ENCODE measurements around the gene LCAT. TPM values are rescaled to one million over a fixed set of nuclear protein-coding genes. Genes with fewer than 3 reads are reported as not detected.
"Not testable (repeated sequence)": the region's sequence is repeated elsewhere in the genome, so short reads cannot be mapped to it uniquely, and the experiment has no call there.

The LCAT gene
- total and polyA plus RNA-seq, 7 experiments from 2014 or later = 0.33 to 23.6 (median 11.9) TPM

GRCh38 chr16:67977469-67978227 lies 33.7 kb upstream of the LCAT start:
- ATAC-seq = no peak
- peaks cover 0 to 10% (median 0%) of the 10 kb centered on the region in 5 donors for H3K27me3 Mint-ChIP-seq
- intact Hi-C loops (cut with micrococcal nuclease) = no loop called here
- no peak overlapping the region for H3K27ac Mint-ChIP-seq
- ChIA-PET POLR2A (interaction anchor here (0.8 to 1.1 kb wide), 2 partner anchors 11 to 49 kb away, joined by 3 read pairs; no protein-coding TSS in a partner anchor), CTCF (no interaction called here)
- H3K4me1 Mint-ChIP-seq = peaks cover 0 to 8% (median 2%) of the 10 kb centered on the region in 7 donors
- no peaks in the 10 kb centered on the region for H3K36me3 Mint-ChIP-seq
- no peaks in the 10 kb centered on the region for H3K9me3 ChIP-seq (ENCODE audit: control insufficient read depth in 2 of 3, low read length in 3 of 3)
- H3K4me3 ChIP-seq (ENCODE audit: low read length) = no peak overlapping the region
- DNase-seq = no peak
- H3K9me3 Mint-ChIP-seq = no peaks in the 10 kb centered on the region
- H3K27me3 ChIP-seq (ENCODE audit: control insufficient read depth in 2 of 2, insufficient read depth in 2 of 2, low read length in 2 of 2) = no peaks in the 10 kb centered on the region
- H3K4me3 Mint-ChIP-seq = no peak overlapping the region
- no peak overlapping the region for H3K27ac ChIP-seq (ENCODE audit: low read depth, low read length)
- H3K36me3 ChIP-seq (ENCODE audit: control insufficient read depth in 2 of 3, insufficient read depth in 3 of 3, low read length in 3 of 3) = no peaks in the 10 kb centered on the region
- no peaks in the 10 kb centered on the region for H3K4me1 ChIP-seq (ENCODE audit: control insufficient read depth in 2 of 2, insufficient read depth in 2 of 2, low read length in 2 of 2)

DNA sequence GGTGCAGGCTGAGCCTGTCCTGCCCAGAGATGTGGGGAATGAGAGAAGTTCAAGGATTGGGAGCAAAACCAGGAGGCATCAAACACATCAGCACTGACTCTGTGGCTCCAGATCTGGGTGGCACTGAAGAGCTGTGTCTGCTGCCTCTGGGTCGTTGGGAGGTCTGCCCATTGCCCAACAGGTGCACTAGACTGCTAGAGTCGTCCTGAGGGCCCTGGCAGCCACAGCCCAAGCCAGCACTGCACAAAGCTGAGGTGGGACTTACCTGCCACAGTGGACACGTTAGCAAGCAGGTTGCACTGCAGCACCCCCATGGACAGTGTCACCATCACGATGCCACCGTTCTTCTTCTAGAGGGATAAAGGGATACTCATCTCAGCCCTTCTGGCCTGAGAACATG lies 33.1 kb upstream of the LCAT start:
- no peaks in the 10 kb centered on the region for H3K9me3 ChIP-seq (ENCODE audit: control insufficient read depth in 2 of 3, low read length in 3 of 3)
- H3K27me3 Mint-ChIP-seq = peaks cover 0 to 10% (median 0%) of the 10 kb centered on the region in 5 donors
- H3K4me1 ChIP-seq (ENCODE audit: control insufficient read depth in 2 of 2, insufficient read depth in 2 of 2, low read length in 2 of 2) = no peaks in the 10 kb centered on the region
- no peak overlapping the region for H3K4me3 ChIP-seq (ENCODE audit: low read length)
- POLR2A ChIA-PET = interaction anchor here (0.8 to 1.1 kb wide), 2 partner anchors 12 to 50 kb away, joined by 3 read pairs; no protein-coding TSS in a partner anchor
- DNase-seq (no peak), ATAC-seq (no peak)
- H3K9me3 Mint-ChIP-seq = no peaks in the 10 kb centered on the region
- no peak overlapping the region for H3K27ac ChIP-seq (ENCODE audit: low read depth, low read length)
- H3K36me3 ChIP-seq (ENCODE audit: control insufficient read depth in 2 of 3, insufficient read depth in 3 of 3, low read length in 3 of 3) = no peaks in the 10 kb centered on the region
- peaks cover 0 to 5% (median 0%) of the 10 kb centered on the region in 7 donors for H3K4me1 Mint-ChIP-seq
- CTCF ChIA-PET = no interaction called here
- intact Hi-C loops (cut with micrococcal nuclease) = no loop called here
- no peak overlapping the region for H3K4me3 Mint-ChIP-seq
- no peaks in the 10 kb centered on the region for H3K36me3 Mint-ChIP-seq
- H3K27me3 ChIP-seq (ENCODE audit: control insufficient read depth in 2 of 2, insufficient read depth in 2 of 2, low read length in 2 of 2) = no peaks in the 10 kb centered on the region
- no peak overlapping the region for H3K27ac Mint-ChIP-seq

- no peaks in the 10 kb centered on the region for H3K36me3 Mint-ChIP-seq
- no peaks in the 10 kb centered on the region for H3K9me3 ChIP-seq (ENCODE audit: control insufficient read depth in 2 of 3, low read length in 3 of 3)
- intact Hi-C loops (cut with micrococcal nuclease) = no loop called here
- CTCF ChIA-PET = interaction anchor here (0.6 kb wide), 1 partner anchor 23 kb away, joined by 3 read pairs; the partner anchor contains the start of gene DPEP2
- no peaks in the 10 kb centered on the region for H3K36me3 ChIP-seq (ENCODE audit: control insufficient read depth in 2 of 3, insufficient read depth in 3 of 3, low read length in 3 of 3)
- H3K4me3 ChIP-seq (ENCODE audit: low read length) = no peak overlapping the region
- DNase-seq (no peak), ATAC-seq (no peak)
- H3K4me1 ChIP-seq (ENCODE audit: control insufficient read depth in 2 of 2, insufficient read depth in 2 of 2, low read length in 2 of 2) = no peaks in the 10 kb centered on the region
- no peaks in the 10 kb centered on the region for H3K9me3 Mint-ChIP-seq
- no peaks in the 10 kb centered on the region for H3K27me3 ChIP-seq (ENCODE audit: control insufficient read depth in 2 of 2, insufficient read depth in 2 of 2, low read length in 2 of 2)
- H3K4me1 Mint-ChIP-seq = peaks cover 0 to 5% (median 0%) of the 10 kb centered on the region in 7 donors
- H3K27ac Mint-ChIP-seq = peak overlapping the region in 2 of 9 donors; percentile 40 to 71
- no peak overlapping the region for H3K4me3 Mint-ChIP-seq
- H3K27me3 Mint-ChIP-seq = peaks cover 0 to 10% (median 0%) of the 10 kb centered on the region in 5 donors
- POLR2A ChIA-PET = no interaction called here
- no peak overlapping the region for H3K27ac ChIP-seq (ENCODE audit: low read depth, low read length)
Measured at GRCh38 chr16:67976205-67976604, 32.3 kb upstream of the LCAT start.

- Histone ChIP-seq H3K9me3 (ENCODE audit: control insufficient read depth in 2 of 3, low read length in 3 of 3) (no peaks in the 10 kb centered on the region), H3K27me3 (ENCODE audit: control insufficient read depth in 2 of 2, insufficient read depth in 2 of 2, low read length in 2 of 2) (no peaks in the 10 kb centered on the region), H3K4me1 (ENCODE audit: control insufficient read depth in 2 of 2, insufficient read depth in 2 of 2, low read length in 2 of 2) (no peaks in the 10 kb centered on the region), H3K27ac (ENCODE audit: low read depth, low read length) (no peak overlapping the region), H3K36me3 (ENCODE audit: control insufficient read depth in 2 of 3, insufficient read depth in 3 of 3, low read length in 3 of 3) (no peaks in the 10 kb centered on the region), H3K4me3 (ENCODE audit: low read length) (no peak overlapping the region)
- DNase-seq (peak in 1 of 9 donors; percentile 6), ATAC-seq (no peak)
- no peak overlapping the region for H3K4me3 Mint-ChIP-seq
- peak overlapping the region in 3 of 9 donors; percentile 16 to 71 (median 40) for H3K27ac Mint-ChIP-seq
- ChIA-PET CTCF (interaction anchor here (0.6 kb wide), 1 partner anchor 24 kb away, joined by 3 read pairs; the partner anchor contains the start of gene DPEP2), POLR2A (interaction anchor here (1.0 kb wide), 1 partner anchor 8 kb away, joined by 3 read pairs; no protein-coding TSS in a partner anchor)
- intact Hi-C loops (cut with micrococcal nuclease) = no loop called here
- no peaks in the 10 kb centered on the region for H3K36me3 Mint-ChIP-seq
- H3K9me3 Mint-ChIP-seq = no peaks in the 10 kb centered on the region
- H3K27me3 Mint-ChIP-seq = peaks cover 0 to 10% (median 0%) of the 10 kb centered on the region in 5 donors
- H3K4me1 Mint-ChIP-seq = peaks cover 0 to 5% (median 0%) of the 10 kb centered on the region in 7 donors
Measured at GRCh38 chr16:67975321-67976105, 31.6 kb upstream of the LCAT start.

DNA sequence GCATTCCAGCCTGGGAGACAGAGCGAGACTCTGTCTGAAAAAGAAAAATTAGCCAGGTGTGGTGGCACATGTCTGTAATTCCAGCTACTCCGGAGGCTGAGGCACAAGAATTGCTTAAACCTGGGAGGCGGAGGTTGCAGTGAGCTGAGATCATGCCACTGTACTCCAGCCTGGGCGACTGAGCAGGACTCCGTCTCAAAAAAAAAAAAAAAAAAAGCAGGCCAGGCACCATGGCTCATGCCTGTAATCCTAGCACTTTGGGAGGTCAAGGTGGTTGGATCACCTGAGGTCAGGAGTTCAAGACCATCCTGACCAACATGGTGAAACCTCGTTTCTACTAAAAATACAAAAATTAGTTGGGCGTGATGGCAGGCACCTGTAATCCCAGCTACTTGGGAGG lies 28.4 kb upstream of the LCAT start:
- intact Hi-C loops (cut with micrococcal nuclease); H3K27me3 ChIP-seq (ENCODE audit: control insufficient read depth in 2 of 2, insufficient read depth in 2 of 2, low read length in 2 of 2); CTCF ChIA-PET; H3K9me3 ChIP-seq (ENCODE audit: control insufficient read depth in 2 of 3, low read length in 3 of 3); H3K4me3 Mint-ChIP-seq; H3K27me3 Mint-ChIP-seq; ATAC-seq; H3K27ac ChIP-seq (ENCODE audit: low read depth, low read length); H3K4me3 ChIP-seq (ENCODE audit: low read length); H3K27ac Mint-ChIP-seq; H3K9me3 Mint-ChIP-seq; H3K36me3 Mint-ChIP-seq; H3K4me1 ChIP-seq (ENCODE audit: control insufficient read depth in 2 of 2, insufficient read depth in 2 of 2, low read length in 2 of 2); H3K36me3 ChIP-seq (ENCODE audit: control insufficient read depth in 2 of 3, insufficient read depth in 3 of 3, low read length in 3 of 3); DNase-seq: not testable (repeated sequence)
- POLR2A ChIA-PET = interaction anchor here (0.8 to 2.4 kb wide), 3 partner anchors 8 to 457 kb away, joined by 3 to 6 read pairs (median 3); partner anchors contain the start of gene PSMB10
- peaks cover 10 to 19% (median 13%) of the 10 kb centered on the region in 7 donors for H3K4me1 Mint-ChIP-seq

- no peaks in the 10 kb centered on the region for H3K36me3 ChIP-seq (ENCODE audit: control insufficient read depth in 2 of 3, insufficient read depth in 3 of 3, low read length in 3 of 3)
- H3K27me3 ChIP-seq (ENCODE audit: control insufficient read depth in 2 of 2, insufficient read depth in 2 of 2, low read length in 2 of 2) = no peaks in the 10 kb centered on the region
- Mint-ChIP-seq H3K9me3 (peaks cover 0 to 2% (median 0%) of the 10 kb centered on the region in 11 donors), H3K27me3 (peaks cover 0 to 4% (median 0%) of the 10 kb centered on the region in 5 donors), H3K36me3 (no peaks in the 10 kb centered on the region), H3K4me1 (peaks cover 16 to 25% (median 23%) of the 10 kb centered on the region in 7 donors), H3K4me3 (peak overlapping the region in 5 of 10 donors; percentile 34 to 78 (median 41)), H3K27ac (peak overlapping the region in 5 of 9 donors; percentile 61 to 88 (median 75))
- CTCF ChIA-PET = no interaction called here
- POLR2A ChIA-PET = interaction anchor here (3.5 kb wide), 1 partner anchor 12 kb away, joined by 17 read pairs; no protein-coding TSS in a partner anchor
- ATAC-seq = no peak
- H3K27ac ChIP-seq (ENCODE audit: low read depth, low read length) = no peak overlapping the region
- peaks cover 10 to 14% of the 10 kb centered on the region in 2 donors for H3K4me1 ChIP-seq (ENCODE audit: control insufficient read depth in 2 of 2, insufficient read depth in 2 of 2, low read length in 2 of 2)
- DNase-seq = no peak
- no peaks in the 10 kb centered on the region for H3K9me3 ChIP-seq (ENCODE audit: control insufficient read depth in 2 of 3, low read length in 3 of 3)
- no peak overlapping the region for H3K4me3 ChIP-seq (ENCODE audit: low read length)
- intact Hi-C loops (cut with micrococcal nuclease) = no loop called here
Measured at GRCh38 chr16:67971111-67971510, 27.2 kb upstream of the LCAT start.
